Measurements from ENCODE around the gene NCAM1. TPM values are rescaled to one million over a fixed set of nuclear protein-coding genes. Genes with fewer than 3 reads are reported as not detected.

The NCAM1 gene
- total RNA-seq, 3 donors from 2014 or later, result 6.3 to 97.0 (median 9.3) TPM

DNA sequence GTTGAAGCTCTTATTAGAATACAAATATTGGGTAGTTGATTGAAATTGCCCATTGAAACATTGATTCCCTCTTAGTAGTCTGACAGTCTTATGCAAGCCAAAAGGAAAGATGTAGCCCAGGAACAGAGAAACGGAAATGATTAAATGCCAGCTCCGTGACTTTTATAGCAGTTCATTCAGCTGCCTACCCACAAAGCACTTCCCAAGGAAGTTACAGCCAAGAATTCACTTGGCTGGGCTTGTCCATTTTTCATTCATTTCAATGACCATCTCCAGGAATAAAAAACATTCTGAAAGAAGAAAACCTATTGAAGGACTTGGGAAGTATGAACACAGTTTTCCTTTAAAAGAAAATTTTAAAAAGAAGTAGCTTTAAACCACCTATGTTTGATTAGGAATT lies 62.0 kb downstream of the NCAM1 start:
- Histone ChIP-seq H3K4me3 (no peak overlapping the region), H3K9me3 (no peaks in the 10 kb centered on the region), H3K36me3 (ENCODE audit: low read depth) (no peaks in the 10 kb centered on the region), H3K4me1 (ENCODE audit: low read depth) (no peaks in the 10 kb centered on the region)
- DNase-seq (no peak), ATAC-seq (no peak)
- intact Hi-C loops (cut with DNase I, micrococcal nuclease), result no loop called here
- TF ChIP-seq, protein P1, sequence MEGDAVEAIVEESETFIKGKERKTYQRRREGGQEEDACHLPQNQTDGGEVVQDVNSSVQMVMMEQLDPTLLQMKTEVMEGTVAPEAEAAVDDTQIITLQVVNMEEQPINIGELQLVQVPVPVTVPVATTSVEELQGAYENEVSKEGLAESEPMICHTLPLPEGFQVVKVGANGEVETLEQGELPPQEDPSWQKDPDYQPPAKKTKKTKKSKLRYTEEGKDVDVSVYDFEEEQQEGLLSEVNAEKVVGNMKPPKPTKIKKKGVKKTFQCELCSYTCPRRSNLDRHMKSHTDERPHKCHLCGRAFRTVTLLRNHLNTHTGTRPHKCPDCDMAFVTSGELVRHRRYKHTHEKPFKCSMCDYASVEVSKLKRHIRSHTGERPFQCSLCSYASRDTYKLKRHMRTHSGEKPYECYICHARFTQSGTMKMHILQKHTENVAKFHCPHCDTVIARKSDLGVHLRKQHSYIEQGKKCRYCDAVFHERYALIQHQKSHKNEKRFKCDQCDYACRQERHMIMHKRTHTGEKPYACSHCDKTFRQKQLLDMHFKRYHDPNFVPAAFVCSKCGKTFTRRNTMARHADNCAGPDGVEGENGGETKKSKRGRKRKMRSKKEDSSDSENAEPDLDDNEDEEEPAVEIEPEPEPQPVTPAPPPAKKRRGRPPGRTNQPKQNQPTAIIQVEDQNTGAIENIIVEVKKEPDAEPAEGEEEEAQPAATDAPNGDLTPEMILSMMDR (IDR thresholded peaks at IDR 0.05), result no peak

- Histone ChIP-seq H3K4me1 (ENCODE audit: low read depth) (no peaks in the 10 kb centered on the region), H3K36me3 (ENCODE audit: low read depth) (no peaks in the 10 kb centered on the region), H3K9me3 (no peaks in the 10 kb centered on the region), H3K4me3 (no peak overlapping the region)
- no peak for DNase-seq
- ATAC-seq, result no peak
- intact Hi-C loops (cut with DNase I, micrococcal nuclease), result no loop called here
- TF ChIP-seq, protein P1 (IDR thresholded peaks at IDR 0.05), result no peak
These were observed 62.8 kb downstream of the NCAM1 start for GRCh38 chr11:113023986-113024385.

- H3K4me1 ChIP-seq (ENCODE audit: low read depth), result no peaks in the 10 kb centered on the region
- intact Hi-C loops (cut with DNase I, micrococcal nuclease), result no loop called here
- no peak for ATAC-seq
These were observed 65.6 kb downstream of the NCAM1 start for GRCh38 chr11:113026778-113027177.

GRCh38 chr11:113034576-113034975 lies 73.4 kb downstream of the NCAM1 start:
- TF ChIP-seq, protein P1 (IDR thresholded peaks at IDR 0.05), result no peak

More at GRCh38 chr11:113026778-113027177, 65.6 kb downstream of the NCAM1 start:
- no peak for DNase-seq
- H3K9me3 ChIP-seq, result no peaks in the 10 kb centered on the region
- TF ChIP-seq, protein P1 (IDR thresholded peaks at IDR 0.05), result no peak
- H3K4me3 ChIP-seq, result no peak overlapping the region
- H3K36me3 ChIP-seq (ENCODE audit: low read depth), result no peaks in the 10 kb centered on the region

GRCh38 chr11:113035708-113036107 lies 74.5 kb downstream of the NCAM1 start:
- Histone ChIP-seq H3K9me3 (no peaks in the 10 kb centered on the region), H3K4me3 (no peak overlapping the region), H3K4me1 (ENCODE audit: low read depth) (no peaks in the 10 kb centered on the region), H3K36me3 (ENCODE audit: low read depth) (no peaks in the 10 kb centered on the region)
- intact Hi-C loops (cut with DNase I, micrococcal nuclease), result no loop called here
- DNase-seq, result no peak
- no peak for ATAC-seq
- TF ChIP-seq, protein P1 (IDR thresholded peaks at IDR 0.05), result no peak

More at GRCh38 chr11:113034576-113034975, 73.4 kb downstream of the NCAM1 start:
- intact Hi-C loops (cut with DNase I, micrococcal nuclease), result no loop called here
- no peak overlapping the region for H3K4me3 ChIP-seq
- no peaks in the 10 kb centered on the region for H3K36me3 ChIP-seq (ENCODE audit: low read depth)
- ATAC-seq, result no peak
- H3K9me3 ChIP-seq, result no peaks in the 10 kb centered on the region
- no peaks in the 10 kb centered on the region for H3K4me1 ChIP-seq (ENCODE audit: low read depth)
- no peak for DNase-seq

DNA sequence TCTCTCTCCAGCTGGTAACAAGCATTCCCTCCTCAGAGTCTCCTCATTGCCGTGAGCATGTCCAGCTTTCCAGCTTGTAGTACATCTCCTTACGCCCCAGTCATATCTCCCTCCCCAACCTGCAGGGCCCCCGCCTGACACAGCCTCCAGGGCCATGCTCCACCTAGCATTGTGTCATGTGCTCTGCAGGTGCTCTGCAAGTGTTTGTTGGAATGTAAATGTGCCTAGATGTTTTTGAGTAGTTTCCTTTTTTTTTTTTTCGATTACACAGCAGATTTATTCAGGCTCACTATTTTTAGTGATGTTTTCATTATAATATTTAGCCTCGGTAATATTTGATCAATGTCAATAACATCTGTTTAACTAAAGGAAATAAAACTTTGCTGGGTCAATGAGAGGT lies 82.5 kb downstream of the NCAM1 start:
- TF ChIP-seq, protein P1 (IDR thresholded peaks at IDR 0.05), result no peak
- DNase-seq (no peak), ATAC-seq (no peak)
- Histone ChIP-seq H3K36me3 (ENCODE audit: low read depth) (no peaks in the 10 kb centered on the region), H3K9me3 (no peaks in the 10 kb centered on the region), H3K4me1 (ENCODE audit: low read depth) (no peaks in the 10 kb centered on the region), H3K4me3 (no peak overlapping the region)
- intact Hi-C loops (cut with DNase I, micrococcal nuclease), result no loop called here

Data from mucosa of descending colon (tissue), 3 donors.